Upper lobe of left lung (tissue), 4 donors: Measurements from ENCODE around the gene SLC25A18.

Experiments used
- CTCF ChIP-seq, 6 experiments: fragments of 450-650 bp in 4 of 6; fragments of 200-600 bp in 2 of 6; sonication (generic) in 2 of 6; IDR thresholded peaks; one replicate each; pipeline ENCODE4 v1.5.1; 2016 to 2019; ENCODE audit warnings: antibody characterized with exemption in 6 of 6
- POLR2A ChIP-seq, 4 donors: fragments of 450-650 bp; IDR thresholded peaks; one replicate each; pipeline ENCODE4 v1.5.1; 2016 to 2017; ENCODE audit warnings: antibody characterized with exemption in 4 of 4, mild to moderate bottlenecking in 2 of 4
- POLR2AphosphoS5 ChIP-seq, 2 donors: sonication (generic); formaldehyde crosslinking; IDR thresholded peaks; one replicate each; pipeline ENCODE4 v1.5.1; 2017; ENCODE audit warnings: antibody characterized with exemption in 2 of 2

- TF ChIP-seq CTCF (IDR thresholded peaks at IDR 0.05) (no peak), POLR2A (IDR thresholded peaks at IDR 0.05) (no peak), POLR2AphosphoS5 (IDR thresholded peaks at IDR 0.05) (no peak)
Measured at GRCh38 chr22:17633998-17634323, 70.7 kb downstream of the SLC25A18 start.
